GM21381 (cell line): ENCODE data around the gene RMRP.

Experiments used
- ATAC-seq: cut with Tn5 transposase; IDR thresholded peaks from one replicate; pipeline ENCODE4 v1.9.1; 2021; ENCODE audit warnings: mild to moderate bottlenecking, moderate library complexity; ENCODE audit not compliant: unreplicated experiment

The RMRP gene

DNA sequence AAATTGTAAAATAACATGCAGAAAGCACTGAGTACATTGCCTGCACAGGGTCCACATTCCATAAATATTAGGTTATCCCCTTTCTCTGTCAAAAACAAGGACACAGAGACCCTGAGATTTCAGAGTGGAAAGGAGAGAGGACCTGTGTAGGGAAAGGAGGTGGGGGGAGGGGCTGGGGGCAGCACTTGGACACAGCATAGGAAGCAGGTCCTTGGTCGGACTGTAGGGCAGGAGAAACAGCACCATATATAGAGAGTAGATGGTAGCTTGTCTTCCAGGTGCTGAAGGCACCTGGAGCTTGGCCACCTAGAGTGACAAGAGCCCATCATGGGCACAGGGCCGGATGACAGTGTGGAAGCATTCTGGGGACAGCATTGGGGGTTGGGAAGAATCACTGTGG, 29.5 kb upstream of the RMRP start:
- ATAC-seq = no peak

GRCh38 chr9:35686222-35687203, 28.7 kb upstream of the RMRP start:
- ATAC-seq = no peak

GRCh38 chr9:35685506-35685905, 27.7 kb upstream of the RMRP start:
- ATAC-seq = no peak

DNA sequence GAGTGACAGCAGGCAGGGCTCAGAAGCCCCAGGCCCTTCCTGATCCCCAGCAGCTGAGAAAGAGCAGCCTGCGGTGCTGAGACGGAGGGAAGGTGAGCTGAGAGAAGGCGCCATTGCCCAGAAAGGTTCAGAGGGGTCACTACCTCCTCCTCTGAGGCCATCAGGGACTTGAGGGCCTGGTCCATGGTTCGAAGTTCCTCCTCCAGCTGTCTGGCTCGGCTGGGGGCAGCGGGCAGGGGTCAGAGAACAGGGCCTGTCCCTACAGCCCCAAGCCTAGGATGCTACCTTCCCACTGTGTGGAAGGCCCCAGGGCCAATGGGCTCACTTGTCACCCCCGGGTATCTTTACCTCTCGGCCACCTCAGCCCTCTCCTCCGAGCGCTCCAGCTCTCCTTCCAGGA, 27.1 kb upstream of the RMRP start:
- no peak for ATAC-seq

GRCh38 chr9:35683323-35683722, 25.5 kb upstream of the RMRP start:
- no peak for ATAC-seq

- ATAC-seq = no peak
Measured at GRCh38 chr9:35682520-35683315, 24.9 kb upstream of the RMRP start.

GRCh38 chr9:35682051-35682450, 24.2 kb upstream of the RMRP start:
- ATAC-seq = no peak

DNA sequence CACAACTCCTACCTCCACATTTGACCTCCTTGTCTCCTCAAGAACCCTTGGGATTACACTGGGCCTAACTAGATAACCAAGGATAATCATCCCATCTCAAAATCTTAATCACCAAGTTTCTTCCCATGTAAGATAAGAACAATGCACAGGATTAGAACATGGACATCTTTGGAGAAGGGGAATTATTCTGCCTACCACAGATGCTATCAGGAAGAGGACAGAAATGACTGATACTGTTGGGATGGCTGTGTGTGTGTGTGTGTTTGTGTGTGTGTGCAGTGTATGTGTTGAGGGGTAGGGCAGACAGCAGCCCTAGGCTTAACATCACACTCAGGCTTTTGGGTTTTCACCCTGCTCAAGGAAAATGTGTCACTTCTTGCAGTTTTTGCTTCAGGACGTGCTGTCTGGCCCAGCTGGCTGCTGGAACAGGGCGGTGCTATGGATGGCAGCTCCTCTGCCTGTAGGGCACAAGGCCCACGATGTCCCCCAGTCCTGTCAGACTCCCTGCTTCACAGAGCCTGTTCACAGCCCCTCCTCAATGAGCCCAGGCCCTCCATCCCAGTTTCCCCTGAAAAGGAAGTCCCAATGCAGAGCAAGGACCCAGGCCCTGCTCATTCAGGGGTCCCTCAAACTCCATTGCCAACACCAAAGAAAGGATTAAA, 23.7 kb upstream of the RMRP start:
- no peak for ATAC-seq

- no peak for ATAC-seq
Measured at GRCh38 chr9:35680331-35681105, 22.7 kb upstream of the RMRP start.

- no peak for ATAC-seq
Measured at GRCh38 chr9:35679766-35680330, 22.0 kb upstream of the RMRP start.

DNA sequence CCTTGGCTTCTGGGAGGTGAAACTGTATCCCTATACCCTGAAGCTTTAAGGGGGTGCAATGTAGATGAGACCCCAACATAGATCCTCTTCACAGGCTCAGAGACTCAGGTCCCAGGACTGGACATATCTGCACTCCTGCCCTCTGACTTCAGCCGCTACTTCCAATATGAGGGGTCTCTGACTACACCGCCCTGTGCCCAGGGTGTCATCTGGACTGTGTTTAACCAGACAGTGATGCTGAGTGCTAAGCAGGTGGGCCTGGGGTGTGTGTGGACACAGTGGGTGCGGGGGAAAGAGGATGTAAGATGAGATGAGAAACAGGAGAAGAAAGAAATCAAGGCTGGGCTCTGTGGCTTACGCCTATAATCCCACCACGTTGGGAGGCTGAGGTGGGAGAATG, 21.3 kb upstream of the RMRP start:
- no peak for ATAC-seq

DNA sequence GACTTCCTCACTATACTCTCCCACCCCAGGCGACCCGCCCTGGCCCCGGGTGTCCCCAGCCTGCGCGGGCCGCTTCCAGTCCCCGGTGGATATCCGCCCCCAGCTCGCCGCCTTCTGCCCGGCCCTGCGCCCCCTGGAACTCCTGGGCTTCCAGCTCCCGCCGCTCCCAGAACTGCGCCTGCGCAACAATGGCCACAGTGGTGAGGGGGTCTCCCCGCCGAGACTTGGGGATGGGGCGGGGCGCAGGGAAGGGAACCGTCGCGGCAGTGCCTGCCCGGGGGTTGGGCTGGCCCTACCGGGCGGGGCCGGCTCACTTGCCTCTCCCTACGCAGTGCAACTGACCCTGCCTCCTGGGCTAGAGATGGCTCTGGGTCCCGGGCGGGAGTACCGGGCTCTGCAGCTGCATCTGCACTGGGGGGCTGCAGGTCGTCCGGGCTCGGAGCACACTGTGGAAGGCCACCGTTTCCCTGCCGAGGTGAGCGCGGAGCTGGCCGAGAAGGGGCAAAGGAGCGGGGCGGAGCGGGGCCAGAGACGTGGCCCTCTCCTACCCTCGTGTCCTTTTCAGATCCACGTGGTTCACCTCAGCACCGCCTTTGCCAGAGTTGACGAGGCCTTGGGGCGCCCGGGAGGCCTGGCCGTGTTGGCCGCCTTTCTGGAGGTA, 18.0 kb upstream of the RMRP start:
- ATAC-seq = no peak

DNA sequence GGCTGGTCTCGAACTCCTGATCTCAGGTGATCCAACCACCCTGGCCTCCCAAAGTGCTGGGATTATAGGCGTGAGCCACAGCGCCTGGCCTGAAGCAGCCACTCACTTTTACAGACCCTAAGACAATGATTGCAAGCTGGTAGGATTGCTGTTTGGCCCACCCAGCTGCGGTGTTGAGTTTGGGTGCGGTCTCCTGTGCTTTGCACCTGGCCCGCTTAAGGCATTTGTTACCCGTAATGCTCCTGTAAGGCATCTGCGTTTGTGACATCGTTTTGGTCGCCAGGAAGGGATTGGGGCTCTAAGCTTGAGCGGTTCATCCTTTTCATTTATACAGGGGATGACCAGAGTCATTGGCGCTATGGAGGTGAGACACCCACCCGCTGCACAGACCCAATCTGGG, 17.4 kb upstream of the RMRP start:
- no peak for ATAC-seq

DNA sequence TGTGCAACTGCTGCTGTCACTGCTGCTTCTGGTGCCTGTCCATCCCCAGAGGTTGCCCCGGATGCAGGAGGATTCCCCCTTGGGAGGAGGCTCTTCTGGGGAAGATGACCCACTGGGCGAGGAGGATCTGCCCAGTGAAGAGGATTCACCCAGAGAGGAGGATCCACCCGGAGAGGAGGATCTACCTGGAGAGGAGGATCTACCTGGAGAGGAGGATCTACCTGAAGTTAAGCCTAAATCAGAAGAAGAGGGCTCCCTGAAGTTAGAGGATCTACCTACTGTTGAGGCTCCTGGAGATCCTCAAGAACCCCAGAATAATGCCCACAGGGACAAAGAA, 16.2 kb upstream of the RMRP start:
- no peak for ATAC-seq

DNA sequence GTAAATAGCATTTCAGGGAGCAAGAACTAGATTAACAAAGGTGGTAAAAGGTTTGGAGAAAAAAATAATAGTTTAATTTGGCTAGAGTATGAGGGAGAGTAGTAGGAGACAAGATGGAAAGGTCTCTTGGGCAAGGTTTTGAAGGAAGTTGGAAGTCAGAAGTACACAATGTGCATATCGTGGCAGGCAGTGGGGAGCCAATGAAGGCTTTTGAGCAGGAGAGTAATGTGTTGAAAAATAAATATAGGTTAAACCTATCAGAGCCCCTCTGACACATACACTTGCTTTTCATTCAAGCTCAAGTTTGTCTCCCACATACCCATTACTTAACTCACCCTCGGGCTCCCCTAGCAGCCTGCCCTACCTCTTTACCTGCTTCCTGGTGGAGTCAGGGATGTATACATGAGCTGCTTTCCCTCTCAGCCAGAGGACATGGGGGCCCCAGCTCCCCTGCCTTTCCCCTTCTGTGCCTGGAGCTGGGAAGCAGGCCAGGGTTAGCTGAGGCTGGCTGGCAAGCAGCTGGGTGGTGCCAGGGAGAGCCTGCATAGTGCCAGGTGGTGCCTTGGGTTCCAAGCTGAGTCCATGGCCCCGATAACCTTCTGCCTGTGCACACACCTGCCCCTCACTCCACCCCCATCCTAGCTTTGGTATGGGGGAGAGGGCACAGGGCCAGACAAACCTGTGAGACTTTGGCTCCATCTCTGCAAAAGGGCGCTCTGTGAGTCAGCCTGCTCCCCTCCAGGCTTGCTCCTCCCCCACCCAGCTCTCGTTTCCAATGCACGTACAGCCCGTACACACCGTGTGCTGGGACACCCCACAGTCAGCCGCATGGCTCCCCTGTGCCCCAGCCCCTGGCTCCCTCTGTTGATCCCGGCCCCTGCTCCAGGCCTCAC, 15.6 kb upstream of the RMRP start, which contains the start of gene CA9:
Gene CA9 (plus strand): TSS at position 797 of the 893 bp plus-strand sequence. CDS start 32 bp downstream, at position 829.
- no peak for ATAC-seq

GRCh38 chr9:35669331-35670145, 11.7 kb upstream of the RMRP start:
- no peak for ATAC-seq

DNA sequence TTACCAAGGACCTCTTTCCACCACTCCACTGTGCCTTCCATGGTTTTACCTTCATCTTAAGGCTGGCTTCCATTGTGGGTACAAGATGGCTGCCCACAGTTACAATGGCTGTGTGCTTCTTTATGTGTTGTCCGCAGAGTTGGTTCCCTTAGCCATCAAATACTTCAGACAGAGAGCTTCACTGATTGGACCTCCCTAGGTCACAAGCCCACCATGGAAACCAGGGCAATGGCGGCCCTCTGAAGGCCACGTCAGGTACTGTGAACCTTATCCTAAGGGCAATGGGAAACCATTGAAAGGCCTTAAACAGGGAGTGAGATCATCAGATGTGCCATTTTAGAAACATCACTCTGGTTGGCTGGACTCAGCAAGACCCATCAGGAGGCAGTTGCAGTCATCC, 10.1 kb upstream of the RMRP start:
- ATAC-seq = no peak

- ATAC-seq = no peak
Measured at GRCh38 chr9:35666549-35666948, 8.7 kb upstream of the RMRP start.
